HG02840 (cell line): Measurements from ENCODE around the gene ADGRB3.
"Not testable (repeated sequence)": the region's sequence is repeated elsewhere in the genome, so short reads cannot be mapped to it uniquely, and the experiment has no call there.

Experiments
- ATAC-seq: cut with Tn5 transposase; IDR thresholded peaks from one replicate; pipeline ENCODE4 v1.9.1; 2021; ENCODE audit warnings: mild to moderate bottlenecking, moderate library complexity, moderate number of reproducible peaks; ENCODE audit not compliant: unreplicated experiment, low FRiP score

Gene ADGRB3

GRCh38 chr6:69288198-69288597 is 653.1 kb downstream of the ADGRB3 start:
- not testable (repeated sequence) for ATAC-seq

- no peak for ATAC-seq
These were observed 654.8 kb downstream of the ADGRB3 start for GRCh38 chr6:69289689-69290495.

- ATAC-seq, result no peak
These were observed 658.4 kb downstream of the ADGRB3 start for GRCh38 chr6:69293471-69293870.

- no peak for ATAC-seq
These were observed 659.3 kb downstream of the ADGRB3 start for GRCh38 chr6:69294407-69294806.

- ATAC-seq, result no peak
These were observed 659.8 kb downstream of the ADGRB3 start for GRCh38 chr6:69294862-69295261.

- no peak for ATAC-seq
These were observed 668.3 kb downstream of the ADGRB3 start for GRCh38 chr6:69303382-69303781.

- ATAC-seq, result no peak
These were observed 670.4 kb downstream of the ADGRB3 start for GRCh38 chr6:69305456-69305855.

GRCh38 chr6:69308584-69308983 is 673.5 kb downstream of the ADGRB3 start:
- ATAC-seq, result no peak

GRCh38 chr6:69311888-69312287 is 676.8 kb downstream of the ADGRB3 start:
- no peak for ATAC-seq

GRCh38 chr6:69314001-69314400 is 678.9 kb downstream of the ADGRB3 start:
- ATAC-seq, result no peak

- no peak for ATAC-seq
These were observed 679.4 kb downstream of the ADGRB3 start for GRCh38 chr6:69314531-69314930.

- no peak for ATAC-seq
These were observed 696.8 kb downstream of the ADGRB3 start for GRCh38 chr6:69331886-69332285.

GRCh38 chr6:69337311-69337710 is 702.2 kb downstream of the ADGRB3 start:
- no peak for ATAC-seq

- ATAC-seq, result no peak
These were observed 703.5 kb downstream of the ADGRB3 start for GRCh38 chr6:69338431-69339162.

- ATAC-seq, result no peak
These were observed 704.1 kb downstream of the ADGRB3 start for GRCh38 chr6:69339163-69339550.

- ATAC-seq, result no peak
These were observed 705.1 kb downstream of the ADGRB3 start for GRCh38 chr6:69340196-69340595.

- no peak for ATAC-seq
These were observed 708.8 kb downstream of the ADGRB3 start for GRCh38 chr6:69343851-69344250.

- no peak for ATAC-seq
These were observed 714.7 kb downstream of the ADGRB3 start for GRCh38 chr6:69349771-69350170.

GRCh38 chr6:69362209-69362608 is 727.1 kb downstream of the ADGRB3 start:
- no peak for ATAC-seq

GRCh38 chr6:69366831-69367230 is 731.7 kb downstream of the ADGRB3 start:
- ATAC-seq, result no peak

GRCh38 chr6:69368613-69369012 is 733.5 kb downstream of the ADGRB3 start:
- no peak for ATAC-seq

- ATAC-seq, result no peak
These were observed 735.7 kb downstream of the ADGRB3 start for GRCh38 chr6:69370763-69371162.
